Sciatic nerve (tissue), 2 donors: ENCODE data around the gene MAPK11. TPM values are rescaled to one million over a fixed set of nuclear protein-coding genes. Genes with fewer than 3 reads are reported as not detected.
"Not testable (repeated sequence)": the region's sequence is repeated elsewhere in the genome, so short reads cannot be mapped to it uniquely, and the experiment has no call there.

ENCODE experiments used
- ATAC-seq: fragments of 200-7000 bp; cut with Tn5 transposase; one replicate; pipeline ENCODE4 v1.9.1; 2020; ENCODE audit warnings: mild to moderate bottlenecking, moderate library complexity
- DNase-seq: peaks from one replicate; pipeline ENCODE4 v3.0.0-alpha.2; 2020; ENCODE audit warnings: low spot score
- intact Hi-C: fragments of 100-400 bp; cut with DNase I; formaldehyde crosslinking; loops from one replicate; pipeline ENCODE4 v1.14.2; 2022
- total RNA-seq: library from RNA; stranded (reverse); fragmentation: NEBNext Ultra II Directional; extraction: Animal tissue kit (Norgen Biotek cat#: 25700); gene quantifications from one replicate; pipeline ENCODE4 v1.2.1, GENCODE V29; 2021
- donor health status: DM: no; HTN: no; CAD: no.
- donor health status: DM: no; HTN: no; CAD: no.

MAPK11 gene
- total RNA-seq, 1 donor from 2014 or later: 20.4 TPM

DNA sequence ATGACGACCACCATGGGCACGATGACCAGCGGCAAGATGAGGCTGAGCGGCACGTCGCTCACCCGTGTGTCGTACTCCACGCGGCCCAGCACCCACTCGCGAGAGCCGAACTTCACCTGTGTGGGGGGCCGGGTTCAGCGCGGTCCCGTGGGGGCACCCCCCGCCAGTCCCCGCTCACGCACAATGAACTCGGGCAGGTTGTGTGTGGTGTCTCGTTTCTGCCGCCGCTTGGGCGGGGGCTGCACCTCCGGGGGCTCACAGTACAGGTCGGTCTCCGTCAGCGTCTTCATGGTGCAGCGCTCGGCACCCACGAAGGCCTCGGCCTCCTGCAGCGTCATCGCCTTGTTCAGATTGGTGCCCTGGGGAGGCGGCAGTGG is 11.2 kb upstream of the MAPK11 start:
- DNase-seq: no peak
- intact Hi-C loops: no loop called here
- ATAC-seq: no peak

DNA sequence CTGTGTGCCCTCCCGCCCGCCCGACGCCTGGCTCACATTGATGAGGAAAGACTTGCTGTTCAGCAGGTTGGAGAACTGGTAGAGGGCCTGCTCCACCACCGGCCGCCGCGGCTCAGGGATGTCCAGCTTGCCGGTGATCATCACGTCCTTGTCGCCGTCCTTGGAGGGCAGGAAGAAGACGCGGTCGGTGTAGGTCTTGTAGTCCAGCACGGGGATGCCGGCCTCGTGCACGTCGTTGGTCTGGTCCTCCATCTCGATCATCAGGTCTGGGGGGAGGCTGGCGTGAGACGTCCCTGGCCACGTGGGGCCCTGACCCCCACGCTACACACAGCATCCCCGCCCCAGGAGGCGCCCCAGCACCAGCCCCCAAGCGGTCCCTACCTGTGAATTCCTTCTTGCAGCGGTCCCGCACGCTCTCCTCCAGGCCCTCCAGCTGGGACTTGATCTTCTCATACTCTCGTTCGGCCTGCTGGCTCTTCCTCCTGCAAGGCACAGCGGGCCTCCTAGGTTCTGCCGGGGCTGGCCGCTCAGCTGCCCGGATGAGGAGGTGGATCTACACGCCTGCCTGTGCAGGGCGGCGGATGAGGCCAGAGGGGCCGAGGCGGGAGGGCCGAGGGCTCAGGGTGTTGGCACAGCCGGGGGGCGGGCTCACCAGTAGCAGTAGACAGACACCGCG is 10.7 kb upstream of the MAPK11 start:
- DNase-seq: no peak
- no peak for ATAC-seq
- intact Hi-C loops: no loop called here

DNA sequence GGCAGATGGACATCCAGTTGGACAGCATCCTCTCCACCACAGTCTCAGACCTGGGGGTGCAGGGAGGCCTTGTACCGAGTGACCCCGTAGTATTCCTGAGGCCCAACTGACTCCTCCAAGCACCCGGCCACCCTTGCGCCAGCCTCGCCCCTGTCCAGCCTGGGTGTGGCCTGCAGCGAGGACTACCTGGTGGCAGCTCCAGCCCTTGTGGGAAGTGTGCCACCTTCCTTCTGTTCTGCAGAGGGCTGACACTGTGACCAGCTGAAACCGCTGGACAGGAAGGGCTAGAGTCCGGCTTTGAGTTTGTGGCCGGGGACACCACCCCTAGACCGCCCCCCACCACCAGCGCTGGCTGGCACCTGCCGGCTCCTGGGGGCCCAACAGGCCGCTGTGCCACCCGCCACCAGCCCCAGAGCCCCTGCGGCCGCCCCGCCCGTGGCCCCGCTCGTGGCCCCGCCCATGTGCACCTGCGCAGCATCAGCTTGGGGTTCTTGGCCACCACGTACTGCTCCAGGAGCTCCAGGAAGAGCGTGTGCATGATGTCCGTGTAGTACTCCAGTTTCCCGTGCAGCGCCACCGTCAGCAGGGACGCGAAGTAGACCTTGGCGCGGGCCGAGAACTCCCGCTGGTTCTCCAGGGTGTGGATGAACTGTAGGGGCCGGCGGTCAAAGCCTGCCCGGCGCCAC is 10.0 kb upstream of the MAPK11 start:
- DNase-seq: no peak
- no peak for ATAC-seq
- intact Hi-C loops: no loop called here

DNA sequence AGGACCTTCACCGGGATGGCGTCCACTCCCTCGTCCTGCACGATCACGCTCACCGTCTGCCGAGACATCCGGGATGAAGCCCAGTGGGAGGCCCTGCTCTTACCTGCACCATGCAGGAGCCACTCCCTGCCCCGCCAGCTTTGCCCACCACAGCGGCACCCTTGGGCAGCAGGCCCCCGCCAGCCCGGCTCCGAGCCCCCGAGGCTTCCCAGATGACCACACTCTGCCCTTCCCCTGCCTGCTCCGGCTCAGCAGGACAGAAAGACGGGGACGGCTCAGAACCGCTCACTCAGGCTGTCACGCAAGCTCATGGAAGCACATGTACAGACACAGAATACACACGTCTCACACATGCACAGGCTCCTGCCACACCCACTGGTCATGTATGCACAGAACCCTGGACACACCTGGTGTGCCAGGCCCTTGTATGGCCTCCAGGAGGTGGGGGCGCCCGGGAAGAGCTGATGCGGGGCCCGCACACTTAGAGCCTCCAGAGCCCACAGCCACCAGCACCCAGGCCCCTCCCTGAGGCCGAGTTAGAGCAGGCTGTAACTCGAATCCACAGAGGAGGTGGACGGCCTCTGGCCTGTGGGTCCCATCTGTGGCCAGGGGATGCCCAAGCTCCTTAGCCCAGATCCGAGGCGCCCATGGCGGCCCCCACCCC is 8.9 kb upstream of the MAPK11 start:
- intact Hi-C loops: no loop called here
- DNase-seq (no peak), ATAC-seq (no peak)

DNA sequence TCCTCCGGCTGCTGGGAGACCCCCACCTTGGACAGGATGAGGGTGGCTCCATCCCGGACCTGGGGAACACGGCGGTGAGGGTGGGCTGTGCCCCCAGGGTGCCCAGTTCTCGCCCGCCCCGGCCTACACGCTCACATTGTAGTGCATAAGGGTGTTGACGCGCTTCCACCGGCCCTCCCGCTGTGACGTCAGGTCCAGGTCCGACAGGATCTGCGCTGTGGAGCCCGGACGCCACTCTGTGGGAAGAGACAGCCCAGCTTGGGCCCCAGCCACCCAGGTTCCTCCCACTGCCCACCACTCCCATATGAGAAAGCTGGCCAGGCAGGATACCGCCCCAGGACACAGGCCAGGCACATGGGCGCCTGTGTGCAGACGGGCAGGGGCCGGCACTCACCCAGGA is 8.3 kb upstream of the MAPK11 start:
- DNase-seq (no peak), ATAC-seq (no peak)
- intact Hi-C loops: no loop called here

DNA sequence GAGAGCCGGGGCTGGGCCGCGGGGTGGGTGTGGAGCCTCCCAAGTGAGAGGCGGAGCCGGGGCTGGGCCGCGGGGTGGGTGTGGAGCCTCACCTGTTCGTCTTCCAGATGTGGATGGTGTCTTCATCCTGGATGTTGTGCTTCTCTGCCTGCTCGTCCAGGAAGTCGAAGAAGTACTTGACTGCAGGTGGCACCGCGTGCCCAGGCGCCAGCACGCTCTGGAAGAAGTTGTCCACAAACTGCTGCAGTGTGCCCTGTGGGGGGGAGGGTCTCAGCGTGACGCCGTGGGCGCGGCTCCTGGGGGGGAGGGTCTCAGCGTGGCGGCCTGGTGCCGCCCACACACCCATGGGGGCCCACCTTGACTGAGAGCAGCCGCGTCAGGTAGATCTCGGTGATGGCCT is 7.6 kb upstream of the MAPK11 start:
- intact Hi-C loops: no loop called here
- ATAC-seq (no peak), DNase-seq (no peak)

DNA sequence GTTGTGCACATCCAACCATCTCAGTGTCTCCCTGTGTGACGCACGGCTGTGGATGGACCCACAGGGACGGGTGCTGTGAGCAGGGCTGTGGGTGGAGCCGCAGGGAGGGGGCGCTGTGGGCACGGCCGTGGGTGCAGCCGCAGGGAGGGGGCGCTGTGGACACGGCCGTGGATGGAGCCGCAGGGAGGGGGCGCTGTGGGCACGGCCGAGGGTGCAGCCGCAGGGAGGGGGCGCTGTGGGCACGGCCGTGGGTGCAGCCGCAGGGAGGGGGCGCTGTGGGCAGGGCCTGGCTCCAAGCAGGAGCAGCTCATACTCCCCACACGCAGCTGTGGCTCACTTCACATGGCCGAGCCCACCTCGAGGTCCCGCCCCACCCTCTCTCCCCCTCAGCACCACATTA is 6.0 kb upstream of the MAPK11 start:
- DNase-seq: peak; percentile 83
- peak; percentile 54 for ATAC-seq
- intact Hi-C loops: no loop called here

DNA sequence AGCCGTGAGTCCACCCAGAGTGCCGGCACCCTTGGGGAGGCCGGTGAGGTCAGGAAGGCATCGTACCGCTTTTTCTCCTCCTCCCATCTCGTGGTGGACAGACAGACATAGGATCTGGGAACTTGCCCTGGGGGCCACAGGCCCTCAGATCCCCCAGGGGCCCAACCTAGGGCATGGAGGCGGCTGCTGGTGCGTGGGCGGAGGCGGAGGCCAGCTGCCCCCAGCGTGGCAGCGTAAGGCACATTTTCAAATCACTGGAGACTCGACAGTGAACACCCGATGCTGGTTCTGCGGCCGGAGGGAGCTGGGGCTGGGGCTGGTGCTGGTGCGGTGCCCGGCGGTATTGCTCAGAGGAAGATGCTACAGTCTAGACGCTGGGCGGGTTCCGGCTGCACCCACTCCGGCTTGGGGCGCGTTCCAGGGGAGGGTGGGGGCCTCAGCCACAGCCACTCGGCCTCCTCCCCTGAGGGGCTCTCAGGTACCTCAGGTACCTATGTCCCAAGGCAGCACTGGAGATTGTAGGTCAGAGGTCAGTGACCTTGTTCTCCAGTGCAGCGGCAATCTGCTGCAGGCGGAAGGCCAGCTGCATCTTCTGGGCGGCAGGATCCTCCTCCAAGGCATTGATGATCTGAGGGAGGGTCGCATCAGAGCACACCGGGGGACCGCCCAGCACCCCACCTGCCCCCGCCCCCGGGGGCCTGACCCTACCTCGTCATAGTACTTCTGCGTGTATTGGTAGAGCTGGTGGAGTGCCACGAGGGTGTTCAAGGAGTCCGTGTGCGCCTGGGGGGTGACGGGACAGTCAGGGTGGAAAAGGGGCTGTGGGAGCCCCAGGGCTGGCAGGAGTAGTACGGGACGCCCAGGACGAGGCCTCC is 5.2 kb upstream of the MAPK11 start:
- DNase-seq (no peak), ATAC-seq (peak; percentile 1)
- intact Hi-C loops: no loop called here

DNA sequence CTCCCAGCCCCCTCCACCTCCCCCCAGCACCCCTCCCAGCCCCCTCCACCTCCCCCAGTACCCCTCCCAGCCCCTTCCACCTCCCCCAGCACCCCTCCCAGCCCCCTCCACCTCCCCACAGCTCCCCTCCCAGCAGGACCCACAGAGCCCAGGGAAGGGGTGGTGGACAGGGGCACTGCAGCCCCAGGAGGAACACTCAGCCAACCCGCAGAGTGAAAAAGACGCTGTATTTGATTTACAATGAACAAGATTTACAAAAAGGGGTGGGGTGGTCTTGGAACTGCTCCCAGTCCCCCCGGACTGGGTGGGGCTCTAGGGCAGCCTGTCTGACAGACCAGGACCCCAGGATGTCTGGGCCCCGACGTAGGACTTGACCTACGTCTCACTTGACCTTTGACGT is 4.6 kb upstream of the MAPK11 start:
- intact Hi-C loops: no loop called here
- DNase-seq: no peak

DNA sequence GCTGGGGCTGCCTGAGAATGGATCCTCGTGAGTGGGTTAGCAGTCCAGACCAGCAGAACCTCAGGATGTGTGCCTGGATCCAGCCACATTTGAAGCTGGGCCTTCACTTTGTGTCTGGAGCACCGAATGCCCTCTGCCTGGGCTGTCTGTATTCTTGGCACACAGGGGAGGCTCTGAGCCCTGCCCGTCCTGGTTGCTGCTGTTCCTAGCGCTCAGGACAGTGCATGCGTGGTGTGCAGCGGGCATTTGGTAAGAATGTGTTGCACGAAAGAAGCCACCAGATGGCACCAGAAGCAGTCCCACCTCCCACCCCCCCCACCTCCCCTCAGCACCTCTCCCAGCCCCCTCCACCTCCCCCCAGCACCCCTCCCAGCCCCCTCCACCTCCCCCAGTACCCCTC is 4.1 kb upstream of the MAPK11 start:
- no peak for DNase-seq
- peak; percentile 35 for ATAC-seq
- intact Hi-C loops: no loop called here

More for the DNA sequence above, 4.6 kb upstream of the MAPK11 start:
- ATAC-seq: no peak

DNA sequence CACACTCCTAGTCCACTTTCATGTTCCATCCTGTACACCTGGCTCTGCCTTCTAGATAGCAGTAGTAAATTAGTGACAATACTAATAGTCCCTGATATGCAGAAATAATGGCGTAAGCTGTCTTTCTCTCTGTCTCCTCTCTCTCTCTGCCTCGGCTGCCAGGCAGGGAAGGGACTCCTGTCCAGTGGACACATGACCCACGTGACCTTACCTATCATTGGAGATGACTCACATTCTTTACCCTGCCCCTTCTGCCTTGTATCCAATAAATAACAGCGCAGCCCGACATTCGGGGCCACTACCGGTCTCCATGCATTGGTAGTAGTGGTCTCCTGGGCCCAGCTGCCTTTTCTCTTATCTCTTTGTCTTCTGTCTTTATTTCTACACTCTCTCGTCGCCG is 3.6 kb upstream of the MAPK11 start:
- DNase-seq, ATAC-seq, intact Hi-C loops: not testable (repeated sequence)

DNA sequence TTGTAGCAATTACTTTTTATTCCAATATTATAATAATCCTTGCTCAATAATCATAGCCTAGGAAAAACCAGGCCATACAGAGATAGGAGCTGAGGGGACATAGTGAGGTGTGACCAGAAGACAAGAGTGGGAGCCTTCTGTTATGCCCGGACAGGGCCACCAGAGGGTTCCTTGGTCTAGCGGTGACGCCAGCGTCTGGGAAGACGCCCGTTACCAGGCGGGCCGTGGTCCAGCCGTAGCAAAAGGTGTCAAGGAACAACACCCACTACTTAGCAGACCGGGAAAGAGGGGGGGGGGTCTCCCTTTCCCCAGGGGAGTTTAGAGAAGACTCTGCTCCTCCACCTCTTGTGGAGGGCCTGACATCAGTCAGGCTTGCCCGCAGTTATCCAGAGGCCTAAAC is 3.2 kb upstream of the MAPK11 start:
- intact Hi-C loops, DNase-seq, ATAC-seq: not testable (repeated sequence)

DNA sequence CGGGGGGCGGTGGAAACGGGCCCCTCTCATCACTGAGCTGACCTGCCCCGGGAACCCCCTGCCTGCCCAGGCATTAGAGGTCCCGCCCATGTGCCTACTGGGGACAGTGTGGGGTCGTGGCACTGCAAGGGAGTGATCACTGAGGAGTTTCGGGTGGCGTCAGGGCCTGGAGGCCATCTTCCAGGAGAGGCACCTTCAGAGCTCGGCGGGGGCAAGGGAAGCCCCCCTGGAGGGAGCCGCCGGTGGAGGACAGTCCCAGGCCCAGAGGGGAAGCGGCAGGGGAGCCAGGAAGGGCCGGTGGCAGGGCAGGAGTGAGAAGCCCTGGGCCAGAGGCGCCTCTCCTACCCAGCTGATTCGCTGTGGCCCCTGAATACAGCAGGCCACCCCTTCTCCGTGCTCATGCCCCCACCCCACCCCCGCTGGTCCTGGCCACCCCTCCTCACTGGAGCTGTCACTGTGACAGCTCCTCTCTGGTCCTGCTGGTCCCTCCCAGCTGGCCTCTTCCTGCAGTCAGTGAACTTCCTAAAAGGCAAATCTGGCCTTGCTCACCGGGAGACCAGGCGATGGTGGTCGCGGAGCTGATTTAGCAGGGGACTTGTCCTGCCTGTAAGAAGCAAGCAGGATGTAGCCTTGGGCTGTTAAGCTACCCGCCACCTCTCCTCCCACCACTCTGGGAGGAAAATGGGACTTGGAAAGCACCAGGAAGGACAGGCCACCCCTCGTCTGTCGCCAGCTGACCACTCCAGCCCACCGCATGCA is 2.0 kb upstream of the MAPK11 start:
- intact Hi-C loops: no loop called here
- ATAC-seq: no peak
- no peak for DNase-seq

DNA sequence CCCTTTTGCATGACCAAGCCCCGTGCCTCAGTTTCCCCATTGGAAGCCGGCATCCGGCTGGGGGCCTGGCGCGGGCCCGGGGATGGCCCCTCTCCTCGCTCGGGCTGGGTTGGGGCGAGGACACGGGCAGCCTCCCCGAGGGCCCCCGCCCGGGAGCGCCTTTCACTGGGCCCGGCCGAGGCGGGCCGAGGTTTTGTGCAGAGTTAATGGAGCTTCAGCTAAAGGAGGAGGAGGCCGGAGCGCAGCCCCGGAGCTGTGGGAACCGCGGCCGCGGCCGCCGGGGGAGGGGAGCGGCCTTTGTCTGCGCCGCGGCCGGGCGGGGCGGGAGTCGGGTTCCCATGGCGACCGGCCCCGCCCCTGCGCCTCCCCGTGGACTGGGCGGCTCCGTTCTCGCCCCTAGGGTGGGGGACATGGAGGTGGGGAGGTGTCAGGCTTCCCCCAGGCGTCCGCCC is 1.4 kb upstream of the MAPK11 start:
- DNase-seq (no peak), ATAC-seq (no peak)
- intact Hi-C loops: no loop called here

DNA sequence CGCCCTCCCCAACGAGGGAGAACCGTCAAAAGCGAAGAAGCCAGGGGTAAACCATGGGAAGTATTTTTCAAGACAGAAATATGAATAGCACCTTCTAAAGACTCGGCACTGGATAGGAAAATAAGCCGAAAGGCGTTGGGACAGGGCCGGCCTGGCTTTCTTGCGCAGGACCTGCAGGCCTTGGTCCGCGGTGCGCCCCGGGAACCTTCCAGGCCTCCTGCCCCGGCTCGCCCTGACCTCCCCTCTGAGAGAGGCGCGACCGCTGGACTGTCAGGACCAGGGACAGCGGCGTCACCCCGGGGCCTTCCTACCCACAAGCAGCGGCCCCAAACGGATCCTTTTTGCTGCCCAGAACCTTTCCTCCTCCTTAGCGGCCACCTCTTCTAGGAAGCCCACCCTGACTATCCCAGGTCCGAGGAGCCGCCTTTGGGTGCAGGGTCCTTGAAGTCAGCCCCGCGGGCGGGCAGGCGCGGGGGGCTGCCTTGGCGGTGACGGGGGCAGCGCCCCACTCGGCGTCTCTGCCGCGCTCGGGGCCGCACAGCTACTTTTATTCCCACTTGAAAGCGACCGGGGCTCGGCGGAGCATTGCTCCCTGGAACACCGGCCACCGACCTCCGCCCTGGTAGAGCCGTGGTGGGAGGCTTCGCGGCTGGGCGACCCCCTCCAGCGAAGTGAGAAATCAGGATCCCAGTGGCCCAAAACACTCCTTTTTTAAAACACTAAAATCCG is 650 bp upstream of the MAPK11 start:
- intact Hi-C loops: no loop called here
- DNase-seq (peak; percentile 84), ATAC-seq (peak; percentile 38)

DNA sequence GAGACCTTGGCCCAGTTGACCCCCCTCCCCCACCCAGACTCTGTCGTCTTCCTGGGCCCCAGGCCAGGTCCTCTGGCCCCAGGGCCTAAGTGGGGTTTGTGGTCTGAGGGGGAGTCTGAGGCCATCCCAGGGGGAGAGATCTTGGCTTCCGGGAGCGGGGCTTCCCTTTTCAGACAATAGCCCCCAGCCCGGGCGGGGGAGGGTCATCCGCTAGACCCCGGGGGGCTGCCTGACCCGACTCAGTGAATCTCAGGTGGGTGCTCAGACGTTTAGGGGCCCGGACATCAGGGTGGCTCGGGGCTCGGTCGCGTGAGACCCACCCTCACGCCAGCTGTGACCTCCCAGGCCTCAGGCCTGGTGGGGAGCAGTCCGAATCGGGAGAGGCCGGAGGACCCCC is 609 bp downstream of the MAPK11 start:
- DNase-seq (no peak), ATAC-seq (peak; percentile 0)
- intact Hi-C loops: loop anchor here (2.0 kb wide), 1 partner anchor 57 kb away; the partner anchor contains the start of gene DENND6B

DNA sequence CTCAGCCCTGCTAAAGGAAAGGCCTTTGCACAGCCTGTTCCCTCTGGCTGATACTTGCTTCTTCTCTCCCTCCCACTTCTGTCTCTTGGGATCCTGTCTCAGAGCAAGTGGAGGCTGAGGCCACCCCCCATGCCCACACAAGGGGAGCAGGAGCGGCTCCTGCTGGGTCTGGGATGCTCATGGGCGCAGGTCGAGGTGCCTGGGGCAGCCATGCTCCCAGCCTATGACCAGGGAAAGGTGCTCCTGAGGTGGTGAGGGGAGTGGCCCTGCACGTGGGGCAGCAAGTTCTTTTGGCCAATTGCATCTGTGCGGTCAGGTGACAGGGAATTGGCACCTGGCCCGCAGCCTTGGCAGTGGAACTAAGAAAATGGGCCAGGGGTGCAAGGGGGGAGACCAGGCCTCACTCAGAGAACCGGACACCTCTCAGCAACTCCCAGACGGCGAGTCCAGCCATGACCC is 1.5 kb downstream of the MAPK11 start:
- peak; percentile 1 for ATAC-seq
- no peak for DNase-seq
- intact Hi-C loops: loop anchor here (2.0 kb wide), 1 partner anchor 58 kb away; the partner anchor contains the start of gene DENND6B
